ENCODE results near the gene PRKCG. TPM values are rescaled to one million over a fixed set of nuclear protein-coding genes. Genes with fewer than 3 reads are reported as not detected.

PRKCG gene
- total RNA-seq, 4 donors from 2014 or later: not detected

GRCh38 chr19:53898636-53899341 is 16.8 kb downstream of the PRKCG start:
- TF ChIP-seq CTCF (IDR thresholded peaks at IDR 0.05; ENCODE audit: low read depth): no peak

GRCh38 chr19:53900191-53900860 is 18.3 kb downstream of the PRKCG start:
- no peak for TF ChIP-seq CTCF (IDR thresholded peaks at IDR 0.05; ENCODE audit: low read depth)

DNA sequence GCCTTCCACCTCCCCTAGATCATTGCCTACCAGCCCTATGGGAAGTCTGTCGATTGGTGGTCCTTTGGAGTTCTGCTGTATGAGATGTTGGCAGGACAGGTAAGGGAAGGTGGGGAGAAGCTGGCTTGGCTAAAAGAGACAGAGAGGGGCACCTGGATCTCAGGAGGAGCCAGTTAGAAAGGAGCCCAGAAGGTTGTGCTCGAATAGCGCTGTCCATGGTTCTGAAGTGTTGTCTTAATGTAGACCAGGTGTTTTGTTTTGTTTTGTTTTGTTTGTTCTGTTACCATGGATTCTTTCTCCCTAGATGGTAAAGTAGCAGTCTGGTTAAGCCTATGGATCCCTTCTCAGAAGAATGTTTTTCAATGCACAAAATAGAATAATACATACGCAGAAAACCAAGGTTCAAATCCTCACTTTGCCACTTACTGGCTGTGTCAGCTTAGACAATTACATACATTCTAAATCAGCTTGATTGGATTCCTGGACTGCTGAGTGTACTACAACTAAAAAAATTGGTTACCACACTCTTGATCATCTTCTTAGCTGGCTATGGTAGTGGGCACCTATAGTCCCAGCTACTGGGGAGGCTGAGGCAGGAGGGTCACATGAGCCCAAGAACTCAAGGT is 21.2 kb downstream of the PRKCG start:
- no peak for TF ChIP-seq CTCF (IDR thresholded peaks at IDR 0.05; ENCODE audit: low read depth)

DNA sequence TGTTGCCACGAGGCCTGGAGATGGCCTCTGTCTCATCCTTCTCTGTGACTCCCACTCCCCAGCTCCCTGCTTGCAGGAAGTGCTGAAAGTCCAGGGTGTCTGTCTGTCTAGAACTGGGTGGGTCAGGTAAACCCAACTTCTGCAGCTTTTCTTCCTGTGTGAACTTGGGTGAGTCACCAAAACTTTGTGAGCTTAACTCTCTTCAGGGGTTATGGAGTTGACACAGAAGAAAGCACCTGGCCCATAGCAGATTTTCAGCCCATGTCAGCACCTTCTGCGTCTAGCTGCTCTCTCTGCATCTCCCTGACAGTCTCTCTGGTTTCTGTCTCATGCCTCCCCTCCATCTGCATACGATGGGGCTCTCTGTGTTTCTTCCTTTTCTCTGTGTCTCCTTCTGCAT is 22.9 kb downstream of the PRKCG start:
- no peak for TF ChIP-seq CTCF (IDR thresholded peaks at IDR 0.05; ENCODE audit: low read depth)

DNA sequence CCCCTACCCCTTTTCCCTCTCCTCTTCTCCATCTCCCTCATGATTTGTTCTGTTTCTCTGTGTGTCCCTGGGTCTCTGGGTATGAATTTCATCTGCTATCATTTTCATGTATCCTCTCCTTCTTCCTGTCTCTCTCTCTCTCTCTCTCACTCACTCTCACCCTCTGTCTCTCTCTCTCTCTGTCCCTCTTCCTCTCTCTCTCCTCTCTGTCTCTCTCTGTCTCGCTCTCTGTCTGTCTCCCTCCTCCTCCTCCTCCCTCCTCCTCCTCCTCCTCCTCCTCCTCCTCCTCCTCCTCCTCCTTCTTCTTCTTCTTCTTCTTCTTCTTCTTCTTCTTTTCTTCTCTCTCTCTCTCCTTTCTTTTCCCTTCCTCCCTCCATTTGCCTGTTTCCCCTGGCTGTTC is 23.8 kb downstream of the PRKCG start:
- no peak for TF ChIP-seq CTCF (IDR thresholded peaks at IDR 0.05; ENCODE audit: low read depth)

GRCh38 chr19:53906211-53907192 is 24.5 kb downstream of the PRKCG start:
- TF ChIP-seq CTCF (IDR thresholded peaks at IDR 0.05; ENCODE audit: low read depth): no peak
